Fibroblast of pulmonary artery (primary cell): ENCODE data around the gene TPT1.

ENCODE experiments used
- DNase-seq: peaks from one replicate; pipeline ENCODE4 v3.0.0-alpha.2; 2010; ENCODE audit warnings: low read depth
- H3K4me3 ChIP-seq: replicated peaks from 2 replicates; pipeline ENCODE4 v1.5.1; 2011; ENCODE audit warnings: low read depth, mild to moderate bottlenecking, control low read depth, low read length, moderate library complexity
- TF ChIP-seq, protein P1 (sequence below): IDR thresholded peaks from 2 replicates; pipeline ENCODE4 v1.5.1; 2011; ENCODE audit warnings: mild to moderate bottlenecking, control low read depth, low read length, inconsistent platforms; ENCODE audit errors: missing control alignments

Gene TPT1

GRCh38 chr13:45341799-45342500, 967 bp upstream of the TPT1 start:
- TF ChIP-seq, protein P1, sequence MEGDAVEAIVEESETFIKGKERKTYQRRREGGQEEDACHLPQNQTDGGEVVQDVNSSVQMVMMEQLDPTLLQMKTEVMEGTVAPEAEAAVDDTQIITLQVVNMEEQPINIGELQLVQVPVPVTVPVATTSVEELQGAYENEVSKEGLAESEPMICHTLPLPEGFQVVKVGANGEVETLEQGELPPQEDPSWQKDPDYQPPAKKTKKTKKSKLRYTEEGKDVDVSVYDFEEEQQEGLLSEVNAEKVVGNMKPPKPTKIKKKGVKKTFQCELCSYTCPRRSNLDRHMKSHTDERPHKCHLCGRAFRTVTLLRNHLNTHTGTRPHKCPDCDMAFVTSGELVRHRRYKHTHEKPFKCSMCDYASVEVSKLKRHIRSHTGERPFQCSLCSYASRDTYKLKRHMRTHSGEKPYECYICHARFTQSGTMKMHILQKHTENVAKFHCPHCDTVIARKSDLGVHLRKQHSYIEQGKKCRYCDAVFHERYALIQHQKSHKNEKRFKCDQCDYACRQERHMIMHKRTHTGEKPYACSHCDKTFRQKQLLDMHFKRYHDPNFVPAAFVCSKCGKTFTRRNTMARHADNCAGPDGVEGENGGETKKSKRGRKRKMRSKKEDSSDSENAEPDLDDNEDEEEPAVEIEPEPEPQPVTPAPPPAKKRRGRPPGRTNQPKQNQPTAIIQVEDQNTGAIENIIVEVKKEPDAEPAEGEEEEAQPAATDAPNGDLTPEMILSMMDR = no peak
- H3K4me3 ChIP-seq = peak overlapping the region; percentile 94
- DNase-seq = peak; percentile 67

- H3K4me3 ChIP-seq = peak overlapping the region; percentile 97
- peak; percentile 96 for DNase-seq
- TF ChIP-seq, protein P1 = peak; percentile 30
Observed at GRCh38 chr13:45340422-45341033, 455 bp downstream of the TPT1 start.

DNA sequence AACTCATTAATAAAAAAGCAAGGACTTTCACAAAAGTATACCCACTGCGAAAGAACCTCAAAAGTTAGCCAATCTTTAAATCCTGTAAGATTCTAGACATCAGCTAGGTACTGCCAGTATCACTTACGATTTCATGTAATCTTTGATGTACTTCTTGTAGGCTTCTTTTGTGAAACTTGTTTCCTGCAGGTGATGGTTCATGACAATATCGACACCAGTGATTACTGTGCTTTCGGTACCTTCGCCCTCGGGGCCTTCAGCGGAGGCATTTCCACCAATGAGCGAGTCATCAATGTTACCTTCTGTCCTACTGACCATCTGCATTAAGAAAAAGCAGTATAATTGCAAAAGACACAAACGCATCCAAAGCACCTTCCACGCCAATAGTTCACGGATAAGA, 1.1 kb downstream of the TPT1 start:
- TF ChIP-seq, protein P1 = no peak
- peak overlapping the region; percentile 97 for H3K4me3 ChIP-seq
- DNase-seq = no peak

DNA sequence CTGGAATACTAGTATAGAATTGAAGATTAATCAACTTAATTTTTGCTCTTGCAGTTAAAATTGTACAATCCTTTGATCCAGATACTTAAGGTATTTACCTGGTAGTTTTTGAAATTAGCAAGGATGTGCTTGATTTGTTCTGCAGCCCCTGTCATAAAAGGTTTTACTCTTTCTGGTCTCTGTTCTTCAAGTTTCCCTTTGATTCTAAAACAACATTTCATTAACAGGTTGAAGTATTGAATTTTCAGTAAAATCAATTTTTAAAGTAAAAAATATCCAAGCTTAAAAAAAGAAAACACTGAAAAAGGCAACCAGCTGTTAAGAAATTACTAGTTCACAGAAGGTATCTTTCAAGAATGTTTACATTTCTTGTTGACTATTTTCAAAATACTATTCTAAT, 1.6 kb downstream of the TPT1 start:
- peak overlapping the region; percentile 97 for H3K4me3 ChIP-seq
- TF ChIP-seq, protein P1 = no peak
- no peak for DNase-seq

- peak overlapping the region; percentile 97 for H3K4me3 ChIP-seq
- DNase-seq = no peak
- TF ChIP-seq, protein P1 = no peak
Observed at GRCh38 chr13:45337803-45338202, 3.2 kb downstream of the TPT1 start.

DNA sequence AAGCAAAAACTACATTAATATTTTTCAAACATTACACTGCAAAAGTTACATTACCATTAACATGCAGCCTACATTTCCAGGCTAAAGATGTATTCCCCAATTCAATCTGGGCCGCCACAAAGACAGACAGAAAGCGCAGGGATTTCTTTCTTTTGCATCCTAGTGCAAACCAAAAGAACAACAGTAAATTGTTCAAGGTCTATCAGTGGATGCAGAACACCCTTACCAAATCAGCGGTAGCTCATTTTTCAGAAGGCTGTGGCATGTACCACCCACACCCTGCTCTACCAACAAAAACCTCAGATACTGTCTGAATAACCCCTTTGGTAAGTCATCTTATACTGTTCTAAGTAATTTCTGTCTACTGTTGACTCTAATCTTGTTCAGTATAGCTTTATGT, 3.6 kb downstream of the TPT1 start:
- peak; percentile 15 for DNase-seq
- H3K4me3 ChIP-seq = peak overlapping the region; percentile 97
- TF ChIP-seq, protein P1 = no peak
